Activated naive CD8-positive, alpha-beta T cell treated with anti-CD3 and anti-CD28 coated beads for 36 hours (primary cell): ENCODE results near the gene HSPB8. TPM values are rescaled to one million over a fixed set of nuclear protein-coding genes. Genes with fewer than 3 reads are reported as not detected.
"Not testable (repeated sequence)": the region's sequence is repeated elsewhere in the genome, so short reads cannot be mapped to it uniquely, and the experiment has no call there.

Source experiments
- DNase-seq: peaks from one replicate; pipeline ENCODE4 v3.0.0; 2021
- H3K27ac Mint-ChIP-seq: one replicate; pipeline ENCODE4 v1.8.0; 2022; ENCODE audit warnings: mild to moderate bottlenecking, moderate library complexity, mixed read lengths
- H3K27me3 Mint-ChIP-seq: one replicate; pipeline ENCODE4 v1.8.0; 2022; ENCODE audit warnings: mild to moderate bottlenecking, mixed read lengths
- H3K36me3 Mint-ChIP-seq: one replicate; pipeline ENCODE4 v1.8.0; 2021; ENCODE audit warnings: mild to moderate bottlenecking, mixed read lengths
- H3K4me1 Mint-ChIP-seq: one replicate; pipeline ENCODE4 v1.8.0; 2021; ENCODE audit warnings: mixed read lengths
- H3K4me3 Mint-ChIP-seq: one replicate; pipeline ENCODE4 v1.8.0; 2022; ENCODE audit warnings: mild to moderate bottlenecking, moderate library complexity, mixed read lengths
- H3K9me3 Mint-ChIP-seq: one replicate; pipeline ENCODE4 v1.8.0; 2022; ENCODE audit warnings: mixed read lengths
- total RNA-seq, 2 experiments: library from RNA; stranded (reverse); gene quantifications; one replicate each; pipeline ENCODE4 v1.2.3, GENCODE V29; 2021

HSPB8 gene
- total RNA-seq, 2 experiments from 2014 or later, result not detected

DNA sequence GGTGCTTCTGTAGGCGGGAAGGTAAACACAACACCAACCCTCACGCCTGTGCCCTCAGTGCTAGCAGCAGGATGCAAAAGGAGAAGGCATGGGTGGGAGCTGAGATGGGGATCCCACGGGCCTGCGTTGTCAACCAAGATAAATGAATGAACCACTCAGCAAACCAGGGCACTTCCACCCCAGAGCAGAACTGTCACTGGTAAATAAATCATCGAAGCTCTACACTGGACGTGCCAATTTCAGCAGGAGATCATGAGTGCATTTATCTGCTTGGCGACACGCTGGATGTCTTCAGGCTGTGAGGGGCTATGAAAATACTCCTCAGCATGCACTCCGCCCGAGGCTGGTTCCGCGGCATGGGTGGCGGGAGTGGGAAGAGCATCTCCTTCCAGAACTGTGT, 33.2 kb downstream of the HSPB8 start:
- Mint-ChIP-seq H3K36me3 (no peaks in the 10 kb centered on the region), H3K27me3 (no peaks in the 10 kb centered on the region), H3K4me3 (no peak overlapping the region)

DNA sequence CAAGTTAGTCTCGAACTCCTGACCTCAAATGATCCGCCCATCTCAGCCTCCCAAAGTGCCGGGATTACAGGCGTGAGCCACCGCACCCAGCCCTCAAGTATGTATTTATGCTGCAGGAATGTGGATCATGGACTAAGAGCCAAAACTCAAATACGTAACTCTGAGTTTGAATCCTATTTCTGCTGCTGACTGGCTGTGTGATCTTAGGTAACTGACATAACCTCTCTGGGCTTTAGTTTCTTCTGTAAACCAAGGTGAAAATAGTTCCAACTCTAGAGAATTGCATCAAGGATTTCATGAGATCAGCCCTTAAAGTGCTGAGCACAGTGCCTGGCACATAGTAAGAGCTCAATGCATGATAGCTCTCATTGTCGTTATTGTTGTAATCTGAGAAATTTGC, 37.4 kb downstream of the HSPB8 start:
- Mint-ChIP-seq H3K36me3 (no peaks in the 10 kb centered on the region), H3K27me3 (peaks cover 3% of the 10 kb centered on the region), H3K4me3 (no peak overlapping the region), H3K4me1 (no peaks in the 10 kb centered on the region), H3K27ac (no peak overlapping the region), H3K9me3 (no peaks in the 10 kb centered on the region)
- DNase-seq, result no peak

More for the DNA sequence above, 33.2 kb downstream of the HSPB8 start:
- no peak overlapping the region for H3K27ac Mint-ChIP-seq
- peaks cover 1% of the 10 kb centered on the region for H3K9me3 Mint-ChIP-seq
- DNase-seq, result no peak
- H3K4me1 Mint-ChIP-seq, result no peaks in the 10 kb centered on the region

DNA sequence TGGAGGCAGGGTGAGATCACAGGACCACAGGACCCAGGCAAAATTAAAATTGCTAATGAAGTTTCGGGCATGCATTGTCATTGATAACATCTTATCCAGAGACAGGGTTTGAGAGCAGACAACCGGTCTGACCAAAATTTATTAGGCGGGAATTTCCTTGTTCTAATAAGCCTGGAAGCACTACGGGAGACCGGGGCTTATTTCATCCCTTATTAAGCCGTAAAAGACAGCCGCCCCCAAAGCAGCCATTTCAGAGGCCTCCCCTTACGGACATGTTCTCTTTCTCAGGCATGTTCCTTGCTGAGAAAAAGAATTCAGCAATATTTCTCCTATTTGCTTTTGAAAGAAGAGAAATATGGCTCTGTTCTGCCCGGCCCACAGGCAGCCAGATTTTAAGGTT, 40.1 kb downstream of the HSPB8 start:
- H3K36me3 Mint-ChIP-seq, H3K4me1 Mint-ChIP-seq, H3K4me3 Mint-ChIP-seq, H3K27me3 Mint-ChIP-seq, H3K9me3 Mint-ChIP-seq, DNase-seq, H3K27ac Mint-ChIP-seq: not testable (repeated sequence)

DNA sequence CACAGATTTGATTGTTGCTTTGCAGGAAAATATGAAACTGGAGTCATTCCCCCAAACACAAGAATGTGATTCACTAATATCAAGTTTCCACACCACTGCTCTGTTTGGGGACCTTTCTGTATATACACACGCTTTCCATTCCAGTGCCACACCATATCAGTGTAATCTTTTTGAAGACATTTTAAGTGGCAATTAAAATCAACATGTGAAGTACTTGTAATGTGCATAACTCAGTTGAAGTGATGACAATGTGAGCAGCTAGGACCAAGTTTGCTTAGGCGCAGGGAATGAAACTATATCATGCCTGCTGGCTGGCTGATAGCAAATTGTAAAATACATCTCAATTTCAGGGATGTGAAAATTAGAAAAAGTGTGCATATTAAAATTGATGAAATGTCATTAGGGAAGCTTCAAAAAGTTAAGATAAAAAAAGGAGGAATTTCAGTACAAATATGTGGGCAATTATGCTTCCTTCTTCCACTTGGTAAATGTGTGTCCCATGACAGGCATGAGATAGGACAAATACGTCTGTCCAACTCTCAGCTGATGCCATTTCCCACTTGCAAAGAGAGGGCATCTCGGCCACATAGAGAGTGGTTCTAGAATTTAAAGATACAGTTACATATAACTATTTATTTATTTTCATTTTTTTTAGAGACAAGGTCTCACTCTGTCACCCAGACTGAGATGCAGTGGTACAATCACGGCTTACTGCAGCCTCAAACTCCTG, 43.7 kb downstream of the HSPB8 start:
- DNase-seq, result no peak
- Mint-ChIP-seq H3K9me3 (peaks cover 3% of the 10 kb centered on the region), H3K4me1 (no peaks in the 10 kb centered on the region), H3K4me3 (no peak overlapping the region), H3K36me3 (no peaks in the 10 kb centered on the region), H3K27me3 (peaks cover 10% of the 10 kb centered on the region), H3K27ac (no peak overlapping the region)

DNA sequence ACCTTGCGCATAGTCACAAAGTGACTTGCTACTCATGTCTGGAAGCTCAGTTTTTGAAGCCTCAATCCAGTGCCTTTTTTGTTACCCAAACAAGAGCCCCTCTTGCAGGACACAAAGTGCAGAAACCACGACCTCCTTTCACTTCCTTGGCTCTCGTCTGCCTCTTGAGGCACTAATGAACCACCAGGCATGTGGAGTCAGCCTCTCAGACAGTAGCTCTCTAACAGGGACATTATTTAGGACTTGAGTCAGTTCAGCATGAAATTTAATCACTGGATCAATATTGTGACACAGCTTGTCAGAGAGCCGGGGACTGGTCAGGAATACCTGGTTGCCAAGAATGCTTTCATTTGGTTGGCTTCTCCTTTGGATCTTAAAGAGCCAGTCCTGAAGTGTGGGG, 46.7 kb downstream of the HSPB8 start:
- H3K36me3 Mint-ChIP-seq, result no peaks in the 10 kb centered on the region
- H3K9me3 Mint-ChIP-seq, result peaks cover 3% of the 10 kb centered on the region
- no peak overlapping the region for H3K27ac Mint-ChIP-seq
- DNase-seq, result no peak
- peaks cover 8% of the 10 kb centered on the region for H3K27me3 Mint-ChIP-seq
- H3K4me3 Mint-ChIP-seq, result no peak overlapping the region
- no peaks in the 10 kb centered on the region for H3K4me1 Mint-ChIP-seq

DNA sequence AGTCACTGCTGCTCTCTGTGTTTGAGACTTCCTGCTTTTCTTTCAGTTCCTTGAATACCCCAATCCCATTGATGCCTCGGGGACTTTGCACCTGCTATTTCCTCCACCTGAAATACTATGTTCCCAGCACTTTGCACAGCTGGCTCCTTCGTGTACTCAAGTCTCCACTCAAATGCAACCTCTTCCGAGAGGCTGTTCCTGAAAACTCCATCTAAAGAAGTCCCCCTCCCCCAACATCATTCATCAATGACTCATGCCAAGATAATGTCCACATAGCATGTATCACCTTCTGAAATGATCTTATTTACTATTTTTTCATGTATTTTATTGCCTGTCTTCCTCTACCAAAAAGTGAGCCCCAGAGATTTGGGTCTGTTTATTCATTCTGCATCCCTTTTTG, 48.6 kb downstream of the HSPB8 start:
- no peaks in the 10 kb centered on the region for H3K4me1 Mint-ChIP-seq
- H3K36me3 Mint-ChIP-seq, result no peaks in the 10 kb centered on the region
- H3K27me3 Mint-ChIP-seq, result peaks cover 4% of the 10 kb centered on the region
- no peaks in the 10 kb centered on the region for H3K9me3 Mint-ChIP-seq
- H3K4me3 Mint-ChIP-seq, result no peak overlapping the region
- DNase-seq, result no peak
- no peak overlapping the region for H3K27ac Mint-ChIP-seq

DNA sequence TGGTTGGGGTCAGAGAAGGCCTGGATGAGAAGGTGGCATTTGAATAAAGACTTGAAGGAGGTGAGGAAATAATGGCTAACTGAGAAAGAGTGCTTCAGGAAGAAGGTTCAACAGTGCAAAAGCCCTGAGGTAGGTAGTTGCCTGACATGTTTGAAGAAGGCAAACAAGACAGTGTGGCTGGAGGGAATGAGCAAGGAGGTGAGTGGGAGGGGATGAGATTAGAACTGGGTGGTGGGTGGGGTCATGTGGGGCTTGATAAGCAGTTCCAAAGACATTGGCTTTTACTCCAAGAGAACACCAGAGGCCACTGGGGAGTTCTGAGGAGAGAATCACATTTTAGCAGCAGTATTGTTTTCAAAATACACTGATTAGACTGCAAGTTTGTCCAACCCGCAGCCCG, 50.5 kb downstream of the HSPB8 start:
- H3K4me1 Mint-ChIP-seq, result no peaks in the 10 kb centered on the region
- peaks cover 4% of the 10 kb centered on the region for H3K27me3 Mint-ChIP-seq
- no peaks in the 10 kb centered on the region for H3K36me3 Mint-ChIP-seq
- no peak for DNase-seq
- no peaks in the 10 kb centered on the region for H3K9me3 Mint-ChIP-seq
- no peak overlapping the region for H3K4me3 Mint-ChIP-seq
- no peak overlapping the region for H3K27ac Mint-ChIP-seq

DNA sequence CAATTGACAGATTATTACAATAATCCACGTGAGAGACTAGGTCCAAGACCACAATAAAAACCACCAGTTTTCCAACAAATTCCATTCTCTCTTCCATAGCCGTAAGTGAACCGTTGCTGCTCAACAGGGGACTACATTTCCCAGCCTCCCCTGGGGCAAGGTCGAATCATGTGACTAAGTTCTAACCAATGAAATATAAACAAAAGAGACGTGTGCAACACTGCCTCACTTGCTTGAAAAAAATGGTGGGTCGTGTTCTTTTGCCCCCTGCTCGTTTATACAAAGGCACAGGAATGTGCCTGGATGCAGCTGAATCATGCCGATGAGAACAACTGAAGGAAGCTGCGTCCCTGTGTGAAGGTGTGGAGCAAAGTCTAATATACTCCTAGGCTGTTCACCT, 51.1 kb downstream of the HSPB8 start:
- Mint-ChIP-seq H3K4me3 (no peak overlapping the region), H3K36me3 (no peaks in the 10 kb centered on the region), H3K27ac (no peak overlapping the region), H3K27me3 (peaks cover 4% of the 10 kb centered on the region), H3K4me1 (no peaks in the 10 kb centered on the region), H3K9me3 (no peaks in the 10 kb centered on the region)
- no peak for DNase-seq

DNA sequence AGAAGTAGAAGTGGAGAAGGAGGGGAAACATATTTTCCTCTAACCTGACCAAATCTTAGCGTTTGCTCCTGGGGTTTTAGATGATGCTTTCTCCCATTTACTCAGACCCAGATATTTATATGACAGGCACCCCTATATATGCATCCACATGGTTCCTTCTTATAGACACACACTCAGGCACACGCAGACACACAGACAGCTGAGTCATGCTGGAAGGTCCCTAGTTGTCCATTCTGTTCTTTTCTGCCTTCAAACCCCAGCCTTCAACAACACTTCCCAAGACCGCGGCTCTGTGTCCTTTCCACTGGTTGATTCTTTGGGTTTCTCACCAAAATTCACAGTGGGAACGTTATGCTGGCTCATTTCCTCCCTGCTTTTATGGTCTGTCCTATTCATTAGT, 52.1 kb downstream of the HSPB8 start:
- no peaks in the 10 kb centered on the region for H3K9me3 Mint-ChIP-seq
- H3K27me3 Mint-ChIP-seq, result peaks cover 4% of the 10 kb centered on the region
- no peaks in the 10 kb centered on the region for H3K4me1 Mint-ChIP-seq
- no peak overlapping the region for H3K27ac Mint-ChIP-seq
- H3K4me3 Mint-ChIP-seq, result no peak overlapping the region
- H3K36me3 Mint-ChIP-seq, result no peaks in the 10 kb centered on the region
- no peak for DNase-seq

DNA sequence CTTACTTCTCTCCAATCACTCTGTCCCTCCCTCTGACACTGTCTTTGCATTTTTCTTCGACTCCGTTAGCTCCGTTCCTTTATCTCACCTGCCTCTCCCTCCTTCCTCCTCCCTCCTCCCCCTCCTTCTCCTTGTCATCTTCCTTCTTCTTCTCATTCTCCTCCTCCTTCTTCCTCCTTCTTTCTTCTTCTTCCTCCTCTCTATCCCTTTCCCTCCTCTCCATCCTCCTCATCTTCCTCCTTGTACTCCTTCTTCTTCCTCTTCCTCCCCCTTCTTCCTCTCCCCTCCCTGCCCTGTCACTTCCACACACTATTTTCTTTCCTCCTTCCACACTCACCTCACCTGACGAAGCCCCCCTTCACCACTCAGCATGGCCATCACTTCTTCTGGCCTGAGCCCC, 53.0 kb downstream of the HSPB8 start:
- Mint-ChIP-seq H3K9me3 (no peaks in the 10 kb centered on the region), H3K27me3 (peaks cover 4% of the 10 kb centered on the region), H3K4me1 (no peaks in the 10 kb centered on the region), H3K27ac (no peak overlapping the region), H3K4me3 (no peak overlapping the region), H3K36me3 (no peaks in the 10 kb centered on the region)
- DNase-seq, result no peak

DNA sequence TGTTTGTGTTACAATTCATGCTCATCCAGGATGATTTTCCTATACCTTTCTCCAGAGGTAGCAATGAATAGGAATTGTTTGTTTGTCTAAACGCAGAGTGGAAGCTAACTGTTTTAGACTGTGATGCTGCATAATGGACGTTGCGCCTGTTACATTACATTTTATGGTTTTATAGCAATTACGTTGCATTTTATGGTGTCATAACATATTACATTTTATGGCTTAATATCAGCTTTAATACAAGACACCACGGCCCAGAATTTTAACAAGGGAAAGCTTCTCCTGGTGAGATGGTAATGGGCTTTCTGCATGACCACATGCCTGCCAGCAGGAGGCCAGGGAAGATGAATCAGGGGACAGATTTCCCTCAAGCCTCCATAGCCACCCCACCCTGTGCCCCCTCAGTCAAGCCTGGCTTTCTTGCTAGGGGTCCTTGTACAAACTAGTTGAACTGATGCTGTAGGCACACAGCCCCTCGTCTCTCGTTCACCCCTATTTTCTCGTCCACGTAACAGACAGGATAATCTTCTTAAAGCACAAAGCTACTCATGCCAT, 56.5 kb downstream of the HSPB8 start:
- no peak for DNase-seq
- H3K36me3 Mint-ChIP-seq, result no peaks in the 10 kb centered on the region
- H3K9me3 Mint-ChIP-seq, result peaks cover 3% of the 10 kb centered on the region
- no peak overlapping the region for H3K4me3 Mint-ChIP-seq
- H3K27ac Mint-ChIP-seq, result no peak overlapping the region
- peaks cover 2% of the 10 kb centered on the region for H3K27me3 Mint-ChIP-seq
- H3K4me1 Mint-ChIP-seq, result no peaks in the 10 kb centered on the region

DNA sequence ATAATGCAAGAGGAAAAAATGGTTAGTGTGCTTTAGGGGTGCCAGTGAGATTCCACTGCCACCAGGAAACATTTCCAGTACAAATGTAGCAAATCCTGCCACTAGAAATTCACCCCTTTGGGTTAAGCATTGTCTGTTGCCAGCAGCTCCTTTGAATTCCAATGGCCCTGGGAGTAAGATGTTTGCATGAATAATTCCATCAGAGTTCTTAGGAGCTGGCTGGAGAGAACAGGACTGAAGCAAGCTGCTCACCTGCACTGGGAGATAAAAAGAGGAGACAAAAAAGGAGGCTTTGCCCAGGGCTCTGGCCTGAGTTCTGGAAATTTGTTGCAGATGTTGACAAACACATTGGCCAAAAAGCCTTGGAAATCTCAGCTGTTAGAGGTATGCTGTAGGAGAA, 57.6 kb downstream of the HSPB8 start:
- Mint-ChIP-seq H3K4me3 (no peak overlapping the region), H3K27ac (no peak overlapping the region), H3K4me1 (no peaks in the 10 kb centered on the region), H3K9me3 (peaks cover 4% of the 10 kb centered on the region), H3K36me3 (no peaks in the 10 kb centered on the region), H3K27me3 (peaks cover 3% of the 10 kb centered on the region)
- no peak for DNase-seq

DNA sequence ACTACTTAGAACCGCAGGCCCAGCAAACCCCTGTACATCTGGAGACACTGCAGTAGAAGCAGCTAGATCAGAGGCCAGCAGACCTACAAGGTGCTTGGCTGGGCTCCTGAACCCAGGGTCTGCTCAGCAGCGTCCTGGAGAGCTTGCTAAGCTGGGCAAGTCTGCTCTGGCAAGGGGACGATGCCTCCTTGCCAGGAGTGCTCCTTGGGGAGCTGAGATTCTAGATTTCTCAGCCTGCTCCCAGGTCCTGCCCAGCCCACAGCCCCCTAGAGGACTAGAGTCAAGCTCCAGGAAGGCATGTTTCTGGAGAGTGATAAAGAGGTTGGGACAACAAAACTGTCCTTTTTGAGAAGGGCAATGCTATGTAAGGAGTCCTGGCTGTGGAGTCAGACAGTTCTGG, 60.3 kb downstream of the HSPB8 start:
- DNase-seq, result no peak
- Mint-ChIP-seq H3K4me3 (no peak overlapping the region), H3K9me3 (peaks cover 4% of the 10 kb centered on the region), H3K27me3 (peaks cover 3% of the 10 kb centered on the region), H3K4me1 (no peaks in the 10 kb centered on the region), H3K27ac (no peak overlapping the region), H3K36me3 (no peaks in the 10 kb centered on the region)

DNA sequence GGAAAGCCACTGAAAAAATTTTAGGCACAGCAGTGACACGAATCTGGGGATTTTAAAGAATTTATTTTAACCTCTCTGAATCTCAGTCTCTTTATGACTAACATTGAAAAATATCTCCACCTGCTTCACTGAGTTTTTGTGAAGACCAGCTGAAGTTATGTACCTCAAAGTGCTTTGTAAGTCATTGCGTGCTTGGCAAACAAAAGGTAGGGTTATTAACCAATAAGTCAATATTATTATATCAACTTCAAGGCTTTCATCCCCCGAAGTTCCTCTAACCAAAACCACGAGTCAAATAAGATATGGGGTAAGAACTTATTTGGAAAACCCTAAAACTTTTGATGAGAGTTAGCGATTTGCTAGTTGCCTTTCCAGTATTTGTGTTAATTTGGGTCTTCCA, 62.3 kb downstream of the HSPB8 start:
- Mint-ChIP-seq H3K27ac (no peak overlapping the region), H3K27me3 (peaks cover 3% of the 10 kb centered on the region), H3K9me3 (peaks cover 4% of the 10 kb centered on the region), H3K36me3 (no peaks in the 10 kb centered on the region), H3K4me3 (no peak overlapping the region), H3K4me1 (no peaks in the 10 kb centered on the region)
- no peak for DNase-seq

DNA sequence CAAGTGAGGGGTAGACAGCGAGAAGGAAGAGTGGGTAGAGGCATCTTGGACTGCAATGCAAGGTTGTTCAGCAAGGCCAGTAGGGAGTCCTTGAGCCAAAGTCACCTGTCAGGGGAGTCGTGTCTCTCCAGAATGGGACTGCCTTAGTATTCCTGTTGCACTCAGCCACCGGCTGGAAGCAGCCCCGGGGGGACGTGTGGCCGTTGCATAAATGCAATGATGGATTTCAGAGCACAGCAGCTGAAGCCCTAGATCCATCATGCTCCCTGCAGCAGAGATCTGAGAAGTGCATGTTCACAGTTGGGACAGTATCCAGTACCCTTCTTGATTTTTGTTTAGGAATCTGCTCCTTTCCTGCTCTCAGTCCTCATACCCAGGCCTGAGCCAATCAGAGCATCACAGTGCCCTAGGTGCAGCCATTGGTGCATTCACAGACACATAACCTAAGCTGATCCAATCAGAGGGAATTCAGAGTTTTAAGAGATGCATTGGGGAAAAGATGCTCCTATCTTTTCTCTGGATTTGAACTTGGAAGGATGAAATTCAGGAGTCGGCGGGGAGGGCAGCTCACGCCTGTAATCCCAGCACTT, 62.9 kb downstream of the HSPB8 start:
- DNase-seq, result no peak
- H3K4me1 Mint-ChIP-seq, result no peaks in the 10 kb centered on the region
- H3K27ac Mint-ChIP-seq, result no peak overlapping the region
- H3K4me3 Mint-ChIP-seq, result no peak overlapping the region
- no peaks in the 10 kb centered on the region for H3K36me3 Mint-ChIP-seq
- peaks cover 3% of the 10 kb centered on the region for H3K27me3 Mint-ChIP-seq
- peaks cover 4% of the 10 kb centered on the region for H3K9me3 Mint-ChIP-seq
